ENCODE data around the gene MRPL38.

- TF ChIP-seq EZH2 (IDR thresholded peaks at IDR 0.05) (no peak), POLR2AphosphoS5 (IDR thresholded peaks at IDR 0.05; ENCODE audit: borderline replicate concordance, low read depth, low read length) (no peak), FOXP2 (optimal IDR thresholded peaks at IDR 0.05; ENCODE audit: control extremely low read depth, extremely low read length, insufficient read depth) (no peak)
Observed at GRCh38 chr17:75881678-75882454, 22.8 kb downstream of the MRPL38 start.
